Fibroblast of skin of scalp (primary cell): ENCODE results near the gene KRT24.

Experiments used
- DNase-seq: peaks from one replicate; pipeline ENCODE4 v3.0.0-alpha.2; 2013

KRT24 gene

GRCh38 chr17:40694584-40694983 lies 9.0 kb downstream of the KRT24 start:
- no peak for DNase-seq

- no peak for DNase-seq
Observed at GRCh38 chr17:40687106-40687505, 16.4 kb downstream of the KRT24 start.

- DNase-seq = no peak
Observed at GRCh38 chr17:40686192-40686591, 17.4 kb downstream of the KRT24 start.

GRCh38 chr17:40680998-40681397 lies 22.6 kb downstream of the KRT24 start:
- DNase-seq = no peak

GRCh38 chr17:40679523-40679907 lies 24.0 kb downstream of the KRT24 start:
- no peak for DNase-seq

DNA sequence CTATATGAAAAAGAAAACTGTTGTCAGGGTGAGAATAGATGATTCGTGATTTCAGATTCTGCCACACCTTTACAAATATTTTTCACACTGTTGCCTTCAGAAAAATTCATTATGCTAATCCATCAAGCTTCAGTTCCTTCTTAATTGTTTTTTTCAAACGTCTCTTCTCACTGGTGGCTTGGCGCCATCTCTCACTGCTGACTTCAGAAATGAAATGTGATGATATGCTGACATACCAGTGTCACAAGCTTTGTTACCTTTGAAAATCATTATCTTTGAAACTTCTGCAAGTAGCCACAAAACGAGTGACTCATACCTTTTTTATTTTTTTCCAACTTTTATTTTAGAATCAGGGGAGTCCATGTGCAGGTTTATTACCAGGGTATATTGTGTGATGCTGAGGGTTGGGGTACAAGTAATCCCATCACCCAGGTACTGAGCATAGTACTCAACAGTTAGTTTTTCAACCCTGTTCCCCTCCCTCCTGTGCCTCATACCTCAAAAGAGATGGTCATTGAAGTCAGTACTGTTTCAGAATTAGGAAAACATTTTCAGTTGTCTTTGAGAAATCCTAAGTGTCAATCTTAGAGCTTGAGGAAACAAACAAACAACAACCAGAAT lies 24.5 kb downstream of the KRT24 start:
- DNase-seq = no peak

- DNase-seq = no peak
Observed at GRCh38 chr17:40675905-40676304, 27.6 kb downstream of the KRT24 start.

DNA sequence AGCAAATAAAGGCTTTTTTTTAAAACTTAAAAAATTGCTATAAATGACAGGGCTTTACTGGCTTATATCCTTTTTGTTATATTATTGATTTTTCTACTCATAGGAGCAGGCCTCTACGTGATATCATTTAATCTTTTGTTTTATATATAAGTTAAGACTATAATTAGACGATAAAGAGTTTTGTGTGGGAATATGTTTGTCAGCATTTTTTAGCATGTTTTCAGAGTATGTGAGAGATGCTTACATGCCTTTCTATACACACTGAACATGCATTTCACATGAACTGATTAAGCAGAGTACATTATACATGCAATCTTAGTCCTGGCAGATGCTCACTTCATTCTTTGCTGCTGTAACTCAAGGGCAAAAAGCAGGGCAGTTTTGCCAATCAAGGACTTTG lies 30.9 kb downstream of the KRT24 start:
- DNase-seq = no peak

DNA sequence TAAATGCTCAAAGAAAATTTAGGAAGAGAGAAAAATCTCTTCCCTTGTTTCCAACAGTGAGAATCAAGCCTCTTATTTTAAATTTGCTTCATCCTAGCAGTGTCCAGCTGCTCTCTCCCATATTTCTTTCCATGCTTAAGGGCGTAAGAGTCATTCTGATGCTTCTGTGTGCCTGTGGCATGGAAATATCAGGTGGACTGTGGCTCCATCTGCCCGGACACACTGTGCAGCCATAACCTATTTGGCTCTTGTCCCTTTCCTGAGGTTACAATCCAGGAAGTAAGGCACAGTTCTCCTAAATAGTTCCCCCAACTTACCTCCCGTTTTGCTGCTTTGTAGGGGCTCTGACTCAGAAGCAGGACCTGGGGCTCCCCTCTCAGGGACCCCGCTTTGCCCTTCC lies 32.3 kb downstream of the KRT24 start:
- DNase-seq = no peak

- DNase-seq = no peak
Observed at GRCh38 chr17:40666331-40666730, 37.2 kb downstream of the KRT24 start.

DNA sequence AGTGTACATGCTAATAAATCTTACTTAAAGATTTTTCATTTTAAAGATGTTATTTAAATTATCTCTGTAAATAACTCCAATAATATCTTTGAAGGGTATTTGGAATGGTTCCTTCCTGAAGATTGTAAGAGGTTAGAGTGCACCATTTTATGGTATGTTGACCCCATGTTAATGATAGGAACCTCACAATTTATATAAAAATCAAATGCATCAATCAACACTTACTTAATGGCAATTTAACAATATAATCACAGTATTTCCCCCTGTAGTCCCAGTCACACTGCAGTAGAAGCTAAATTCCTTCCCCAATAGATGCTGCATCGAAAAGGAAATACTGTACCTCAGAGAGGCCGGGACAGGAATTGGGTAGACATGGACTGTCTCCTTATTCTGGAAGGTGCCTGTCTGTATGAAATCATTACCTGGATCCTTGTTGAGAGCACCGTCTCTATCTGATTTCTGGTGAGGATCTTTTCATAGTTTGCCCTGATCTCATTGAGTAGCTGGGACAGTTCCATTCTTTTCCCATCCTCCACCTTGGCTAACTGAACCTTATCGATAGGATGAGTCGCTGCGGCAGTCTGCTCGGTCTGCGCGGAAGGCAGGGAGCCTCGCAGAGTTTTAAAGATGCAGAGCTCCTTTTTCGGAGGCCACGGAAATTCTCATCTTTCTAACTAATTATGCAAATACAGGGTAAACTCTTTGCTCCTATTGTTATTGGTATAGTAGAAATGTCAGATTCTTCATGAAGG lies 38.8 kb downstream of the KRT24 start, which contains the start of gene KRT222:
Gene KRT222 (minus strand): TSS at position 596 of the 752 bp plus-strand sequence. CDS start 78 bp downstream, at position 518.
- DNase-seq = no peak

DNA sequence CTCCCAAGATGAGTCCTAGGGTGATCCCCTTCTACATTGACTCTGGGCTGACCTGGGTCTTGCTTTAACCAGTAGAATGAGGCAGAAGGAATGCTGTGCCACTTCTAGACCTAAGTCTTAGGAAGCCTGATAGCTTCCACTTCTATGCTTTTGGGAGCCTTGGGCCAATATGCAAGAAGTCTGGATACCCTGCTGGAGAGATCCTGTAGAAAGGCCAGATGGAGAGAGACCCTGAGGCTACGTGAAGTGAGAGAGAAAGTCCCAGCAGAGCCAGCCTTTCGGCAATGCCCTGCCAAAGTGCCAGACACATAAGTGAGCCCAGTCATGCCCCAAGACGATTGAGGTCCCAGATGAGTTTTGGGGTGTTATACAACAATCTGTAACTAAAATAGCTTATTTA lies 40.3 kb downstream of the KRT24 start:
- no peak for DNase-seq

DNA sequence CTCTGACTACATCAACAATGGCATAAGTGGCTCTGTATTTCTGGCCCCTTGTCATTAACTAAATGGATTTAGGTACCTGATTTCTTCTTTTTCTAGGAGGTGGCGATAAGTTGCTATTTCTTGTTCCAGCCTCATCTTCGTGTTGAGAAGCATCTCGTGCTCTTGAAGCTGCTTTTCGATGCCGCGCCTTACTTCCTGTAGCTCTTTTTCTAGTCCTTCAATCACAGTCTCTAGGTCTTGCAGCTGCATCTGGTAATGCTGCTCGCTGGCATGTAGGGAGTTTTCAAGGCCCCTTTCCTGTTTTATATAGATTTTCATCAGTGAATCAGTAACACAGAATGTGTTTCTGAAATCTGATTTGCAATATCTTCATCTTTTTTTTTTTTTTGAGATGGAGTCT lies 43.6 kb downstream of the KRT24 start:
- DNase-seq = no peak

GRCh38 chr17:40658396-40658795 lies 45.2 kb downstream of the KRT24 start:
- DNase-seq = no peak

DNA sequence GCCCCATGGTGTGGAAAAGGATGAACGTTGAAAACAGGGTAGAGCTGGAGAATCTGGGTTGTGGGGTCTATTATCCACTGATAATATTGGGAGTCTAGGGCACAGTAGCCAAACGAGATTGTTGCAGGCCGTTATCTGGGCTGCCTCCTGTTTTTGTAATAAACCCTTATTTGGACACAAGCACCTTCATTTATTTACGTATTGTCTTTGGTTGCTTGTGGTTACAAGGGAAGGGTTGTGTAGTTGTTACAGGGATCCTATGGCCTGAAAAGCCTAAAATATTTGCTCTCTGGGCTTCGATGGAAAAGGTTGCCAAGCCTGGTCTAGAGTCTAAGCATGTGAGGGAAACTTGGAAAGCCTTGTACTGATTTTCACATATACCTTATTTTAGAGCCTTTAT lies 51.6 kb downstream of the KRT24 start:
- DNase-seq = no peak

- DNase-seq = no peak
Observed at GRCh38 chr17:40648384-40648968, 55.1 kb downstream of the KRT24 start.
